Endothelial cell (in vitro differentiated cells): ENCODE data around the gene NAALADL2. TPM values are rescaled to one million over a fixed set of nuclear protein-coding genes. Genes with fewer than 3 reads are reported as not detected.

Experiments
- DNase-seq: peaks from one replicate; pipeline ENCODE4 v3.0.0; 2021; ENCODE audit warnings: low spot score
- H3K27ac Mint-ChIP-seq: one replicate; pipeline ENCODE4 v1.8.0; 2021; ENCODE audit warnings: mixed read lengths, inconsistent platforms; ENCODE audit not compliant: unreplicated experiment
- H3K27me3 Mint-ChIP-seq: one replicate; pipeline ENCODE4 v1.8.0; 2021; ENCODE audit warnings: mild to moderate bottlenecking, moderate library complexity, mixed read lengths, inconsistent platforms; ENCODE audit not compliant: unreplicated experiment
- H3K36me3 Mint-ChIP-seq: one replicate; pipeline ENCODE4 v1.8.0; 2021; ENCODE audit warnings: mild to moderate bottlenecking, low read depth, mixed read lengths, inconsistent platforms; ENCODE audit not compliant: unreplicated experiment
- H3K4me1 Mint-ChIP-seq: one replicate; pipeline ENCODE4 v1.8.0; 2021; ENCODE audit warnings: mild to moderate bottlenecking, mixed read lengths, inconsistent platforms; ENCODE audit not compliant: unreplicated experiment
- H3K4me3 Mint-ChIP-seq: one replicate; pipeline ENCODE4 v1.8.0; 2021; ENCODE audit warnings: mild to moderate bottlenecking, mixed read lengths, inconsistent platforms; ENCODE audit not compliant: unreplicated experiment
- H3K9me3 Mint-ChIP-seq: one replicate; pipeline ENCODE4 v1.8.0; 2021; ENCODE audit warnings: mixed read lengths, inconsistent platforms; ENCODE audit not compliant: unreplicated experiment
- CTCF ChIP-seq: fragments of 200-600 bp; sonication (generic); IDR thresholded peaks from one replicate; pipeline ENCODE4 v1.5.0; 2021; ENCODE audit warnings: antibody characterized with exemption; ENCODE audit not compliant: unreplicated experiment
- total RNA-seq: library from RNA; stranded (reverse); fragmentation: NEBNext Ultra II Directional; extraction: Animal tissue kit (Norgen Biotek cat#: 25700); gene quantifications from one replicate; pipeline ENCODE4 v1.2.1, GENCODE V29; 2021; ENCODE audit not compliant: unreplicated experiment

Gene NAALADL2
- total RNA-seq, 1 donor from 2014 or later = 3.5 TPM

GRCh38 chr3:175651716-175652115 lies 792.6 kb downstream of the NAALADL2 start:
- no peak for DNase-seq
- no peaks in the 10 kb centered on the region for H3K27me3 Mint-ChIP-seq
- H3K4me3 Mint-ChIP-seq = no peak overlapping the region
- no peaks in the 10 kb centered on the region for H3K36me3 Mint-ChIP-seq
- H3K9me3 Mint-ChIP-seq = no peaks in the 10 kb centered on the region
- no peak for TF ChIP-seq CTCF
- no peak overlapping the region for H3K27ac Mint-ChIP-seq
- H3K4me1 Mint-ChIP-seq = no peaks in the 10 kb centered on the region

- H3K4me3 Mint-ChIP-seq = no peak overlapping the region
- H3K27me3 Mint-ChIP-seq = no peaks in the 10 kb centered on the region
- no peak overlapping the region for H3K27ac Mint-ChIP-seq
- no peaks in the 10 kb centered on the region for H3K9me3 Mint-ChIP-seq
- DNase-seq = no peak
- no peak for TF ChIP-seq CTCF
- H3K4me1 Mint-ChIP-seq = no peaks in the 10 kb centered on the region
- no peaks in the 10 kb centered on the region for H3K36me3 Mint-ChIP-seq
Measured at GRCh38 chr3:175655351-175655750, 796.2 kb downstream of the NAALADL2 start.

- no peak for TF ChIP-seq CTCF
- H3K27ac Mint-ChIP-seq = no peak overlapping the region
- H3K4me3 Mint-ChIP-seq = no peak overlapping the region
- H3K4me1 Mint-ChIP-seq = no peaks in the 10 kb centered on the region
- no peak for DNase-seq
- H3K27me3 Mint-ChIP-seq = no peaks in the 10 kb centered on the region
- H3K9me3 Mint-ChIP-seq = no peaks in the 10 kb centered on the region
- no peaks in the 10 kb centered on the region for H3K36me3 Mint-ChIP-seq
Measured at GRCh38 chr3:175656461-175656860, 797.3 kb downstream of the NAALADL2 start.

DNA sequence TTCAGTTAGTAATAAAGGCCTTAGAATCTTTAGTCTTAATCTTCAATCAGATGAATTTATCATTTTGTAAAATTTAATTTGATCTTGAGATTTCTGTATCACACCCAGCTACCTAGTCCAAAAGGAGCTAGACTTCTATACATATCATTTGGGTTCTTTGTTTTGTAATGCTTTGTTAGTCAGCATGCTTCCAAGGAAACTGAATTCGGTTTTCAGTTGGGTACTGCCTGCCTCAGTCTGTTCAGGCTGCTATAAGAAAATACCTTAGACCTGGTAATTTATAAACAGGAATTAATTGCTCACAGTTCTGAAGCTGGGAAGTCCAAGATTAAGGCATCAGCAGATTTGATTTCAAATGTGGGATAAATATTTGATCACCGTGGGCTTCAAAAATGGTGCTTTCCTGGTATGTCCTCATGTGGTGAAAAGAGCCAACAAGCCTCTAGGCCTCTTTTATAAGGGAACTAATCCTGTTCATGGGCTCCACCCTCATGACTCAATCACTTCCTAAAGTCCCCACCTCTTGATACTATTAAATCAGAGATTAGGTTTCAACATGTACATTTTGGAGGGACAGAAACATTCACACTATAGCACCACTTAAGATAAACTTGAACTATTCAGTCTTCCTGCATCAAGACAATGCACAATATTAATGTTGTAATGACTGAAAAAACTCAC lies 800.7 kb downstream of the NAALADL2 start:
- Mint-ChIP-seq H3K4me3 (no peak overlapping the region), H3K4me1 (no peaks in the 10 kb centered on the region), H3K36me3 (no peaks in the 10 kb centered on the region), H3K9me3 (no peaks in the 10 kb centered on the region), H3K27me3 (no peaks in the 10 kb centered on the region), H3K27ac (no peak overlapping the region)
- no peak for DNase-seq
- TF ChIP-seq CTCF = no peak

DNA sequence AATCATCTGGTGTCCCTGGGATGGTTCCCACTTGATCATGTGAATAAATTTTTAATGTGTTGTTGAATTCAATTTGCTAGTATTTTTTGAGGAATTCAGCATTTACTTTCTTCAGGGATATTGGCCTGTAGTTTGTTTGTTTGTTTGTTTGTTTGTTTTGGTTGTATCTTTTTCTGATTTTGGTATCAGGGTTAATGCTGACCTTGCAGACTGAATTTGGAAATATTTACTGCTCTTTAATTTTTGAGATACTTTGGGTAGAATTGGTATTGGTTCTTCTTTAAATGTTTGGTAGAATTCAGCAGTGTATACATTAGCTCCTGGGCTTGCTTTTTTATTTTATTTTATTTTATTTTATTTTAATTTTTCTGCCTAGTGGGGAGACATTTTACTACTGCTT lies 803.7 kb downstream of the NAALADL2 start:
- TF ChIP-seq CTCF = no peak
- DNase-seq = no peak
- Mint-ChIP-seq H3K4me3 (no peak overlapping the region), H3K9me3 (no peaks in the 10 kb centered on the region), H3K27me3 (no peaks in the 10 kb centered on the region), H3K4me1 (no peaks in the 10 kb centered on the region), H3K36me3 (no peaks in the 10 kb centered on the region), H3K27ac (no peak overlapping the region)
